ENCODE results near the gene GALNT13. TPM values are rescaled to one million over a fixed set of nuclear protein-coding genes. Genes with fewer than 3 reads are reported as not detected.
"Not testable (repeated sequence)": the region's sequence is repeated elsewhere in the genome, so short reads cannot be mapped to it uniquely, and the experiment has no call there.

Gene GALNT13
- total RNA-seq, 2 experiments from 2014 or later = not detected

DNA sequence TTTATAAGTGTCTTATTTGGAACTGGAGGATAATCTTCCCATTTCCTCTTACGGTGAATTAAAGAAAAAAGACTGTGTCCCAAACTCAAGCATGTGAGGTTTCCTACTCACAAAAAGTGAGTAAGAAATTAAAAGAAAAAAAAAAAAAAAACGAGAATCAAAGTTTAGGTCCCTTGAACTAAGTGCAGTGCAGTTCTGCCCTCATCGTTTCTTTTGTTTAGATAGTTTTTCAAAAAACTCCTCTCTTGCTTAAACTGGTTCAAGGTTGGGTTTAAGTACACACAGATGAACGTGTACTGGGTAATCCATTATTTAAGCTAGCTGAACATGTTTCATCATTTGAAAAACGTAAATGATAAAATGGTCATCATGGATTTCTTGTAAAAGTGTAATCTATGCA is 590.9 kb downstream of the GALNT13 start:
- no peak for TF ChIP-seq CTCF (conservative IDR thresholded peaks at IDR 0.05; ENCODE audit: low read length)
- no peak for TF ChIP-seq EZH2phosphoT487 (IDR thresholded peaks at IDR 0.05; ENCODE audit: borderline replicate concordance, low read depth, low read length)
- no peak for DNase-seq (ENCODE audit: low spot score)
- H4K20me1 ChIP-seq (ENCODE audit: insufficient read depth, low read length) = no peaks in the 10 kb centered on the region
- intact Hi-C loops (cut with micrococcal nuclease; ENCODE audit: unreplicated experiment) = no loop called here
- H3K27ac ChIP-seq (ENCODE audit: low read depth, low read length, poor library complexity, severe bottlenecking) = no peak overlapping the region
- no peaks in the 10 kb centered on the region for H3K4me1 ChIP-seq (ENCODE audit: insufficient read depth, low read length, poor library complexity, severe bottlenecking)
- no peak overlapping the region for H3K4me2 ChIP-seq (ENCODE audit: low read length)
- H3K36me3 ChIP-seq (ENCODE audit: insufficient read depth, low read length) = no peaks in the 10 kb centered on the region
- no TSS peak for BruUV-seq (replicated peaks)
- H2AFZ ChIP-seq (ENCODE audit: low read length) = no peak overlapping the region
- H3K9me2 ChIP-seq (ENCODE audit: insufficient read depth, low read length) = no peaks in the 10 kb centered on the region
- ChIA-PET CTCF (ENCODE audit: unreplicated experiment) (no interaction called here), POLR2A (no interaction called here)
- H3K79me2 ChIP-seq (ENCODE audit: insufficient read depth, low read depth, low read length) = no peaks in the 10 kb centered on the region
- no peaks in the 10 kb centered on the region for H3K9me3 ChIP-seq (ENCODE audit: low read length)
- H3K4me3 ChIP-seq (ENCODE audit: low read depth, low read length, poor library complexity, severe bottlenecking) = no peak overlapping the region

GRCh38 chr2:154466226-154466625 is 594.5 kb downstream of the GALNT13 start:
- Histone ChIP-seq H3K4me1 (ENCODE audit: insufficient read depth, low read length, poor library complexity, severe bottlenecking) (no peaks in the 10 kb centered on the region), H3K79me2 (ENCODE audit: insufficient read depth, low read depth, low read length) (no peaks in the 10 kb centered on the region), H4K20me1 (ENCODE audit: insufficient read depth, low read length) (no peaks in the 10 kb centered on the region; the same call in 1 of the 2 replicates), H3K36me3 (ENCODE audit: insufficient read depth, low read length) (no peaks in the 10 kb centered on the region), H2AFZ (ENCODE audit: low read length) (no peak overlapping the region), H3K27ac (ENCODE audit: low read depth, low read length, poor library complexity, severe bottlenecking) (no peak overlapping the region), H3K9me3 (ENCODE audit: low read length) (no peaks in the 10 kb centered on the region), H3K9me2 (ENCODE audit: insufficient read depth, low read length) (no peaks in the 10 kb centered on the region), H3K4me2 (ENCODE audit: low read length) (no peak overlapping the region), H3K4me3 (ENCODE audit: low read depth, low read length, poor library complexity, severe bottlenecking) (no peak overlapping the region)
- ChIA-PET POLR2A (no interaction called here), CTCF (ENCODE audit: unreplicated experiment) (no interaction called here)
- DNase-seq (ENCODE audit: low spot score) = no peak
- intact Hi-C loops (cut with micrococcal nuclease; ENCODE audit: unreplicated experiment) = no loop called here
- no TSS peak for BruUV-seq (replicated peaks)
- TF ChIP-seq CTCF (conservative IDR thresholded peaks at IDR 0.05; ENCODE audit: low read length) = no peak
- no peak for TF ChIP-seq EZH2phosphoT487 (IDR thresholded peaks at IDR 0.05; ENCODE audit: borderline replicate concordance, low read depth, low read length)

DNA sequence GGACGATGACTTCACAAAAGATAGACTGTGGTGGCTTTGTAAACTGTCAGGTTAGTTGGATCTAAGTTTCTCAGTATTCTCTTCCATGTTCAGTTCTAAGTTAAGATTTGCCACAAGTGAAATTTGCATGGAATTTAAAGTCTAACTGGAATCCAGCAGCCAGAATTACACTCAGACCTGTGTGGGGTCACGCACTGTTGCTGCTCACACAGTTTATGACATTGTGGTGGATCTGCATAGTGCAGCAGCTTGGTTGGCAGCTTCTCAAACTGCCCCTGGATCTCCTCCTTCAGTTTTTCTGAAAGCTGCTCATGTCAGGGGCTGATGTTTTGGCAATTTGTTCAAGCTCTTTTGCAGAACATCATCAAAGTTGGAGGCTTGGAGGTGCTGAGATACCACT is 598.7 kb downstream of the GALNT13 start:
- no peak overlapping the region for H3K4me2 ChIP-seq (ENCODE audit: low read length)
- no peaks in the 10 kb centered on the region for H3K36me3 ChIP-seq (ENCODE audit: insufficient read depth, low read length)
- no peaks in the 10 kb centered on the region for H3K9me2 ChIP-seq (ENCODE audit: insufficient read depth, low read length)
- no peaks in the 10 kb centered on the region for H3K4me1 ChIP-seq (ENCODE audit: insufficient read depth, low read length, poor library complexity, severe bottlenecking)
- H3K4me3 ChIP-seq (ENCODE audit: low read depth, low read length, poor library complexity, severe bottlenecking) = no peak overlapping the region
- no peaks in the 10 kb centered on the region for H3K9me3 ChIP-seq (ENCODE audit: low read length)
- no peak for TF ChIP-seq EZH2phosphoT487 (IDR thresholded peaks at IDR 0.05; ENCODE audit: borderline replicate concordance, low read depth, low read length)
- TF ChIP-seq CTCF (conservative IDR thresholded peaks at IDR 0.05; ENCODE audit: low read length) = no peak
- H3K27ac ChIP-seq (ENCODE audit: low read depth, low read length, poor library complexity, severe bottlenecking) = no peak overlapping the region
- no TSS peak for BruUV-seq (replicated peaks)
- intact Hi-C loops (cut with micrococcal nuclease; ENCODE audit: unreplicated experiment) = no loop called here
- CTCF ChIA-PET (ENCODE audit: unreplicated experiment) = no interaction called here
- no peaks in the 10 kb centered on the region for H3K79me2 ChIP-seq (ENCODE audit: insufficient read depth, low read depth, low read length)
- POLR2A ChIA-PET = no interaction called here
- no peak overlapping the region for H2AFZ ChIP-seq (ENCODE audit: low read length)
- no peaks in the 10 kb centered on the region; the same call in 1 of the 2 replicates for H4K20me1 ChIP-seq (ENCODE audit: insufficient read depth, low read length)
- no peak for DNase-seq (ENCODE audit: low spot score)

- H3K9me3 ChIP-seq (ENCODE audit: low read length); H3K27ac ChIP-seq (ENCODE audit: low read depth, low read length, poor library complexity, severe bottlenecking); H2AFZ ChIP-seq (ENCODE audit: low read length); intact Hi-C loops (cut with micrococcal nuclease; ENCODE audit: unreplicated experiment); DNase-seq (ENCODE audit: low spot score); H3K9me2 ChIP-seq (ENCODE audit: insufficient read depth, low read length); H3K4me3 ChIP-seq (ENCODE audit: low read depth, low read length, poor library complexity, severe bottlenecking); H4K20me1 ChIP-seq (ENCODE audit: insufficient read depth, low read length); CTCF ChIA-PET (ENCODE audit: unreplicated experiment); H3K4me1 ChIP-seq (ENCODE audit: insufficient read depth, low read length, poor library complexity, severe bottlenecking); BruUV-seq (replicated peaks); H3K36me3 ChIP-seq (ENCODE audit: insufficient read depth, low read length); H3K4me2 ChIP-seq (ENCODE audit: low read length); POLR2A ChIA-PET; H3K79me2 ChIP-seq (ENCODE audit: insufficient read depth, low read depth, low read length): not testable (repeated sequence)
Observed at GRCh38 chr2:154471492-154471891, 599.8 kb downstream of the GALNT13 start.

Measured in OCI-LY7 (cell line).